RWPE2 (cell line): ENCODE results near the gene OPRD1.

Experiments used
- ATAC-seq: fragments of 200-7000 bp; cut with Tn5 transposase; 3 replicates; pipeline ENCODE4 v1.9.1; 2021; ENCODE audit warnings: low read depth
- DNase-seq: peaks from one replicate; pipeline ENCODE4 v3.0.0-alpha.2; 2020; ENCODE audit warnings: low spot score
- H3K27ac ChIP-seq: fragments of 450-650 bp; 2 replicates; pipeline ENCODE4 v1.5.1; 2017; ENCODE audit warnings: mild to moderate bottlenecking; ENCODE audit not compliant: poor library complexity, severe bottlenecking
- H3K27me3 ChIP-seq: fragments of 250-450 bp; sonication (Bioruptor Pico); 2 replicates; pipeline ENCODE4 v1.5.1; 2021; ENCODE audit warnings: mild to moderate bottlenecking, moderate library complexity; ENCODE audit not compliant: insufficient read depth, poor library complexity, severe bottlenecking
- H3K36me3 ChIP-seq: fragments of 250-450 bp; sonication (Bioruptor Pico); 2 replicates; pipeline ENCODE4 v1.5.1; 2020; ENCODE audit warnings: low read depth, mild to moderate bottlenecking, moderate library complexity
- H3K4me1 ChIP-seq: fragments of 250-450 bp; sonication (Bioruptor Pico); 2 replicates; pipeline ENCODE4 v1.5.1; 2021; ENCODE audit warnings: mild to moderate bottlenecking, moderate library complexity; ENCODE audit not compliant: insufficient read depth, poor library complexity, severe bottlenecking
- H3K4me3 ChIP-seq: fragments of 250-450 bp; sonication (Bioruptor Pico); 2 replicates; pipeline ENCODE4 v1.5.1; 2021; ENCODE audit warnings: mild to moderate bottlenecking, moderate library complexity; ENCODE audit not compliant: severe bottlenecking
- H3K9me3 ChIP-seq: fragments of 250-450 bp; sonication (Bioruptor Pico); 2 replicates; pipeline ENCODE4 v1.5.1; 2021; ENCODE audit warnings: mild to moderate bottlenecking, moderate library complexity; ENCODE audit not compliant: severe bottlenecking
- CTCF ChIP-seq: fragments of 450-650 bp; IDR thresholded peaks from one replicate; pipeline ENCODE4 v1.5.1; 2017; ENCODE audit warnings: mild to moderate bottlenecking, moderate library complexity; ENCODE audit not compliant: poor library complexity, severe bottlenecking

The OPRD1 gene

GRCh38 chr1:28855469-28855951, 43.5 kb downstream of the OPRD1 start:
- Histone ChIP-seq H3K9me3 (no peaks in the 10 kb centered on the region), H3K36me3 (no peaks in the 10 kb centered on the region), H3K4me3 (no peak overlapping the region), H3K27ac (no peak overlapping the region), H3K4me1 (no peaks in the 10 kb centered on the region), H3K27me3 (no peaks in the 10 kb centered on the region)
- no peak for TF ChIP-seq CTCF
- DNase-seq (no peak), ATAC-seq (no peak)

- no peaks in the 10 kb centered on the region for H3K36me3 ChIP-seq
- H3K9me3 ChIP-seq, result no peaks in the 10 kb centered on the region
- no peaks in the 10 kb centered on the region for H3K27me3 ChIP-seq
- DNase-seq, result no peak
- no peak for TF ChIP-seq CTCF
- H3K4me3 ChIP-seq, result no peak overlapping the region
- no peaks in the 10 kb centered on the region for H3K4me1 ChIP-seq
- no peak for ATAC-seq
- no peak overlapping the region for H3K27ac ChIP-seq
Measured at GRCh38 chr1:28855969-28856368, 44.0 kb downstream of the OPRD1 start.

- no peak for DNase-seq
- ATAC-seq, result peak; percentile 63
- no peaks in the 10 kb centered on the region for H3K4me1 ChIP-seq
- H3K9me3 ChIP-seq, result no peaks in the 10 kb centered on the region
- H3K27me3 ChIP-seq, result no peaks in the 10 kb centered on the region
- no peak overlapping the region for H3K27ac ChIP-seq
- no peaks in the 10 kb centered on the region for H3K36me3 ChIP-seq
- TF ChIP-seq CTCF, result no peak
- no peak overlapping the region for H3K4me3 ChIP-seq
Measured at GRCh38 chr1:28860332-28861073, 48.5 kb downstream of the OPRD1 start.

GRCh38 chr1:28862571-28863403, 50.8 kb downstream of the OPRD1 start:
- Histone ChIP-seq H3K36me3 (no peaks in the 10 kb centered on the region), H3K4me1 (no peaks in the 10 kb centered on the region), H3K27ac (no peak overlapping the region), H3K9me3 (no peaks in the 10 kb centered on the region), H3K27me3 (no peaks in the 10 kb centered on the region), H3K4me3 (no peak overlapping the region)
- DNase-seq (no peak), ATAC-seq (no peak)
- TF ChIP-seq CTCF, result no peak
